IMR-90 (cell line): ENCODE data around the gene GSN. TPM values are rescaled to one million over a fixed set of nuclear protein-coding genes. Genes with fewer than 3 reads are reported as not detected.

Source experiments
- BHLHE40 ChIP-seq: fragments of 150-350 bp; IDR thresholded peaks from 2 replicates; pipeline ENCODE4 v1.6.1; 2016; ENCODE audit warnings: mild to moderate bottlenecking, low read depth, low read length
- CHD1 ChIP-seq: IDR thresholded peaks from 2 replicates; pipeline ENCODE4 v1.6.1; 2012; ENCODE audit warnings: low read depth, low read length, improper control_type of control experiment
- CTCF ChIP-seq: conservative IDR thresholded peaks from 2 replicates; pipeline ENCODE4 v1.5.1; 2012; ENCODE audit warnings: mild to moderate bottlenecking, low read depth, low read length, improper control_type of control experiment
- FOS ChIP-seq: fragments of 150-350 bp; IDR thresholded peaks from 2 replicates; pipeline ENCODE4 v1.6.1; 2016; ENCODE audit warnings: low read depth, low read length
- MAFK ChIP-seq: IDR thresholded peaks from 2 replicates; pipeline ENCODE4 v1.6.1; 2012; ENCODE audit warnings: low read depth, low read length, improper control_type of control experiment
- polyA plus RNA-seq, 3 experiments: library from polyadenylated mRNA; depleted of rRNA; stranded (reverse); fragments of >200 nt; gene quantifications; 2 replicates each; pipeline ENCODE4 v1.2.3, GENCODE V29; 2012; ENCODE audit warnings: low replicate concordance in 1 of 3
- total RNA-seq: library from RNA; depleted of rRNA; stranded (reverse); fragments of >200 nt; gene quantifications from 2 replicates; pipeline ENCODE4 v1.2.3, GENCODE V29; 2012

Gene GSN
- total and polyA plus RNA-seq, 2 of the 4 experiments (the other 2 are of a cell fraction): 495 to 547 TPM

GRCh38 chr9:121271368-121272341 lies 3.7 kb downstream of the GSN start (continued):
- TF ChIP-seq CTCF (no peak), FOS (no peak), MAFK (no peak), CHD1 (no peak), BHLHE40 (no peak; the same call in 1 of the 2 replicates)
